K562 (cell line): Measurements from ENCODE around the gene SLC36A3. TPM values are rescaled to one million over a fixed set of nuclear protein-coding genes. Genes with fewer than 3 reads are reported as not detected.

Source experiments
- ATAC-seq: fragments of 200-7000 bp; cut with Tn5 transposase; 3 replicates; pipeline ENCODE4 v1.9.1; 2020; ENCODE audit warnings: moderate library complexity
- BruUV-seq: library from RNA; stranded (reverse); fragments of 400-500 nt; replicated peaks from 2 replicates; lab custom pipeline; 2021; lab: Mats Ljungman, UMichigan
- CTCF ChIA-PET: fragments of 300-600 bp; formaldehyde crosslinking; extraction: SDS; loops from one replicate; lab custom pipeline; 2021; ENCODE audit warnings: low intra/inter-chr PET ratio; lab: Yijun Ruan, JAX
- POLR2A ChIA-PET: fragments of 300-600, 350-650 bp; sonication (Branson Sonifier 250); formaldehyde crosslinking; extraction: SDS; loops from one replicate; lab custom pipeline; 2021; ENCODE audit warnings: antibody characterized with exemption, inconsistent platforms; lab: Yijun Ruan, JAX
- DNase-seq, 4 experiments: peaks; one replicate each; pipeline versions ENCODE4 v3.0.0 to v3.0.0-alpha.2; 2011 to 2018; ENCODE audit warnings: low spot score in 3 of 4, mixed read lengths in 3 of 4; ENCODE audit errors: extremely low read depth in 1 of 4
- FAIRE-seq: peaks from 2 replicates; lab custom pipeline; 2011; peaks lifted over from hg19 to GRCh38; lab: Jason Lieb, UNC
- H2AFZ ChIP-seq: 2 replicates; pipeline ENCODE4 v1.6.0; 2011; ENCODE audit warnings: low read depth, low read length, control low read depth, inconsistent platforms
- H3K27ac ChIP-seq: fragments of 200-600 bp; 3 replicates; pipeline ENCODE4 v1.8.0; 2011; ENCODE audit warnings: low read depth, mild to moderate bottlenecking, control low read depth, inconsistent platforms, low read length, moderate library complexity, mixed read lengths; ENCODE audit errors: extremely low read depth
- H3K27me3 ChIP-seq, 2 experiments: fragments of 300-600 bp in 1 of 2; 2 replicates in 1 of 2; 3 replicates in 1 of 2; pipeline versions ENCODE4 v1.6.0 to v1.8.0; 2011; ENCODE audit warnings: inconsistent platforms in 2 of 2, low read length in 2 of 2, mild to moderate bottlenecking in 1 of 2, mixed read lengths in 1 of 2, moderate library complexity in 1 of 2; ENCODE audit not compliant: control insufficient read depth in 2 of 2, insufficient read depth in 2 of 2
- H3K36me3 ChIP-seq: fragments of 300-600 bp; 3 replicates; pipeline ENCODE4 v1.8.0; 2011; ENCODE audit warnings: mild to moderate bottlenecking, low read length, inconsistent platforms; ENCODE audit not compliant: control insufficient read depth, insufficient read depth
- H3K4me1 ChIP-seq, 2 experiments: fragments of 200-600 bp in 1 of 2; replicated peaks in 1 of 2; 2 replicates in 1 of 2; 3 replicates in 1 of 2; pipeline versions ENCODE4 v1.5.1 to v1.8.0; 2011; ENCODE audit warnings: inconsistent platforms in 2 of 2, low read length in 2 of 2, mild to moderate bottlenecking in 1 of 2, mixed read lengths in 1 of 2, moderate library complexity in 1 of 2; ENCODE audit not compliant: control insufficient read depth in 2 of 2, insufficient read depth in 2 of 2
- H3K4me2 ChIP-seq: 2 replicates; pipeline ENCODE4 v1.6.1; 2011; ENCODE audit warnings: low read length, control low read depth, inconsistent platforms, mixed read lengths; ENCODE audit not compliant: insufficient read depth
- H3K4me3 ChIP-seq: fragments of 200-600 bp; sonication (generic), shearing (Covaris generic); 2 replicates; pipeline ENCODE4 v1.5.1; 2016; ENCODE audit warnings: control low read depth, inconsistent platforms
- H3K79me2 ChIP-seq: fragments of 200-600 bp; 3 replicates; pipeline ENCODE4 v1.8.0; 2011; ENCODE audit warnings: low read length, inconsistent platforms; ENCODE audit not compliant: control insufficient read depth, insufficient read depth
- H3K9ac ChIP-seq, 2 experiments: 2 replicates each; pipeline versions ENCODE4 v1.6.0 to v1.6.1; 2011; ENCODE audit warnings: low read depth in 2 of 2, low read length in 2 of 2, control low read depth in 1 of 2, inconsistent platforms in 1 of 2, mild to moderate bottlenecking in 1 of 2, mixed read lengths in 1 of 2; ENCODE audit not compliant: insufficient read depth in 1 of 2
- H3K9me1 ChIP-seq: one replicate; pipeline ENCODE4 v1.6.0; 2011; ENCODE audit warnings: inconsistent platforms, mild to moderate bottlenecking, low read length, moderate library complexity; ENCODE audit not compliant: control insufficient read depth, insufficient read depth
- H3K9me3 ChIP-seq: replicated peaks from 2 replicates; pipeline ENCODE4 v1.5.1; 2011; ENCODE audit warnings: low read depth, low read length, inconsistent platforms; ENCODE audit not compliant: control insufficient read depth, insufficient read depth
- H4K20me1 ChIP-seq: replicated peaks from 2 replicates; pipeline ENCODE4 v1.6.1; 2011; ENCODE audit warnings: low read length, inconsistent platforms, mixed read lengths; ENCODE audit not compliant: control insufficient read depth, insufficient read depth
- DDX20 ChIP-seq: fragments of 450-650 bp; IDR thresholded peaks from 2 replicates; pipeline ENCODE4 v1.6.1; 2016; ENCODE audit warnings: missing genetic modification characterization, low read depth, mild to moderate bottlenecking, missing compliant biosample characterization, moderate library complexity
- E2F5 ChIP-seq: sonication (generic); formaldehyde crosslinking; IDR thresholded peaks from 2 replicates; pipeline ENCODE4 v1.8.0; 2022; ENCODE audit warnings: mild to moderate bottlenecking, missing genetic modification reagents
- MYBL2 ChIP-seq, 2 experiments: fragments of 450-650 bp in 1 of 2; sonication (generic) in 1 of 2; formaldehyde crosslinking in 1 of 2; IDR thresholded peaks; 2 replicates each; pipeline versions ENCODE4 v1.6.1 to v1.8.1; 2017 to 2022; ENCODE audit warnings: borderline replicate concordance in 1 of 2, inconsistent platforms in 1 of 2, low read depth in 1 of 2, mild to moderate bottlenecking in 1 of 2, missing genetic modification reagents in 1 of 2, moderate library complexity in 1 of 2
- NR0B1 ChIP-seq: fragments of 450-650 bp; IDR thresholded peaks from one replicate; pipeline ENCODE4 v1.6.1; 2018; ENCODE audit warnings: mild to moderate bottlenecking, moderate library complexity; ENCODE audit not compliant: partially characterized antibody
- PURB ChIP-seq: sonication (generic); formaldehyde crosslinking; IDR thresholded peaks from 2 replicates; pipeline ENCODE4 v1.9.0; 2021; ENCODE audit warnings: low read depth, mild to moderate bottlenecking, missing genetic modification reagents
- WGBS: fragments of 100-300 bp; shearing (Covaris generic); methylation state at CpG from one replicate; pipeline ENCODE4 v1.1.6; 2016; ENCODE audit warnings: low coverage, mixed read lengths; ENCODE audit not compliant: insufficient coverage; ENCODE audit errors: missing lambda C conversion rate; 5-methylcytosine and 5-hydroxymethylcytosine counted together
- in situ Hi-C: fragments of 300-500 bp; cut with MboI; formaldehyde crosslinking; loops from 4 replicates; pipeline ENCODE4 v1.15.0; 2018; ENCODE audit warnings: inconsistent platforms, mixed read lengths
- intact Hi-C: fragments of 100-400 bp; cut with micrococcal nuclease; formaldehyde crosslinking; loops from 2 replicates; pipeline ENCODE4 v1.14.2; 2022
- polyA plus RNA-seq, 8 experiments: library from polyadenylated mRNA; depleted of rRNA in 4 of 8; stranded (reverse) in 5 of 8; unstranded in 3 of 8; fragments of >200 nt; fragmentation: Nextera tagmentation in 2 of 8; fragmentation: Illumina TruSeq in 1 of 8; extraction: Ambion mirVana in 2 of 8; extraction: Trizol in 1 of 8; gene quantifications; 2 replicates each; pipeline versions ENCODE4 v1.2.1 to v1.2.3, GENCODE V29; 2011 to 2014; ENCODE audit warnings: inconsistent platforms in 1 of 8, missing spikeins in 1 of 8
- total RNA-seq, 7 experiments: library from RNA; depleted of rRNA in 6 of 7; stranded (reverse); fragments of >200 nt in 6 of 7; fragmentation: Illumina TruSeq in 2 of 7; extraction: Trizol in 2 of 7; gene quantifications; 2 replicates each; pipeline versions ENCODE4 v1.2.1 to v1.2.3, GENCODE V29; 2011 to 2021; ENCODE audit warnings: low replicate concordance in 1 of 7

The SLC36A3 gene
- total and polyA plus RNA-seq, 9 of the 15 experiments (the other 6 are each of a cell fraction or from before 2014, with no cell fraction given): not detected

GRCh38 chr5:151251621-151252020, 51.9 kb downstream of the SLC36A3 start:
- Histone ChIP-seq H3K4me2 (peak overlapping the region; percentile 75; the same call in 1 of the 2 replicates), H3K9me3 (no peaks in the 10 kb centered on the region)
- POLR2A ChIA-PET: interaction anchor here (0.5 kb wide), 1 partner anchor 27 kb away, joined by 3 read pairs; no protein-coding TSS in a partner anchor
- TF ChIP-seq E2F5 (CRISPR knock-in tag) (no peak), MYBL2 (IDR thresholded peaks at IDR 0.05; ENCODE audit: low read depth) (no peak), MYBL2 (CRISPR knock-in tag; IDR thresholded peaks at IDR 0.05; ENCODE audit: borderline replicate concordance) (no peak), DDX20 (tag) (no peak), NR0B1 (no peak), PURB (no peak)
- TF ChIP-seq, all 486 proteins: peak for 0
- no peak for FAIRE-seq
- Histone ChIP-seq H4K20me1 (no peaks in the 10 kb centered on the region), H3K27me3 (no peaks in the 10 kb centered on the region), H3K36me3 (no peaks in the 10 kb centered on the region), H3K79me2 (peaks cover 3% of the 10 kb centered on the region; the same call in 2 of the 3 replicates), H2AFZ (peak overlapping the region; percentile 82), H3K9ac (peak overlapping the region in 1 of 2 experiments; percentile 54; a peak in 1 of 4 replicates), H3K4me1 (peaks cover 9 to 18% of the 10 kb centered on the region in 2 experiments; a peak in 4 of 5 replicates), H3K4me3 (no peak overlapping the region), H3K27ac (no peak overlapping the region; the same call in 2 of the 3 replicates), H3K9me1 (no peaks in the 10 kb centered on the region)
- intact Hi-C loops: no loop called here
- in situ Hi-C loops: no loop called here
- WGBS: 71% methylated on average over 4 of the region's 4 CpGs
- DNase-seq: no peak
- ATAC-seq: no peak
- CTCF ChIA-PET: no interaction called here
- no TSS peak for BruUV-seq
